ENCODE measurements around the gene CYP19A1. TPM values are rescaled to one million over a fixed set of nuclear protein-coding genes. Genes with fewer than 3 reads are reported as not detected.
A peak's percentile ranks its signal among the peaks of the same experiment; 100 is the strongest.

CYP19A1 gene
- total and polyA plus RNA-seq, 9 of the 15 experiments (the other 6 are each of a cell fraction or from before 2014, with no cell fraction given): 0.16 to 0.63 (median 0.47) TPM; not detected in 3

DNA sequence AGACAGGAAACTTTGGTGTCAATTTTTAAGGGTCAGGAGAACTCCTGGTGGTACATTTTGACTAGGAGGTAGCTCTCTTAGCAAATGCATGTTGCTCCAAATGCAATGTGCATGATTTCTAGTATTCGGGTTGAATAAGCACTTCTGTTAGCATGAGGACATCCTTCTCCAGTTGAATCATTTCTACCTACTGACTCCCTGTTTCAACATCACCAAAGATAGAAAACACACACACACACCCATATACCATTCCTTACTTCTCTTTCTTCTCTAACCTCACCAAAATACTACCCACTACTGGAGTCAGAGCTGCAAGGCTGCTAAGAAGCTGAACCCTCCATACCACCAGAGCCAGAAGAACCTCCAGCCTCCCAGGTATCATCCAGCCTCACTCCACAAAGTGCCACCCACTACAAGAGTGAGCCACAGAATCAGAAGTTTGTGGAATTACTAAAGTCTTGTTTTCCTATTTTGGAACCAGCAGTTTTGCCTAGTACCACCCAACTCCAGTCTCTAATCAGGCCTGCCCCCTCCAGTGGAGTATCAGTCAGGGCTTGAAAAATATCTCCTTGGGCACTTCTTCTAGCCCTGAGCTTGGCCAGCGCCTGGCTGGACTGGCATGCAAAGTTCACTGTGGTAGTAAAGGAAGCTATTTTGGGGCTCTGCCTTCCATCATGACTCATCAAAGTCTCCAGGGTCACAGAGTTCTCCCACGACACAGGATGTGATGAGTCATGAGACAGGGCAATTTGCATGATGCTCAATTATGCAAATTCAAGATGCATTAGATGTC lies 110.3 kb downstream of the CYP19A1 start (continued):
- TF ChIP-seq, protein P1, sequence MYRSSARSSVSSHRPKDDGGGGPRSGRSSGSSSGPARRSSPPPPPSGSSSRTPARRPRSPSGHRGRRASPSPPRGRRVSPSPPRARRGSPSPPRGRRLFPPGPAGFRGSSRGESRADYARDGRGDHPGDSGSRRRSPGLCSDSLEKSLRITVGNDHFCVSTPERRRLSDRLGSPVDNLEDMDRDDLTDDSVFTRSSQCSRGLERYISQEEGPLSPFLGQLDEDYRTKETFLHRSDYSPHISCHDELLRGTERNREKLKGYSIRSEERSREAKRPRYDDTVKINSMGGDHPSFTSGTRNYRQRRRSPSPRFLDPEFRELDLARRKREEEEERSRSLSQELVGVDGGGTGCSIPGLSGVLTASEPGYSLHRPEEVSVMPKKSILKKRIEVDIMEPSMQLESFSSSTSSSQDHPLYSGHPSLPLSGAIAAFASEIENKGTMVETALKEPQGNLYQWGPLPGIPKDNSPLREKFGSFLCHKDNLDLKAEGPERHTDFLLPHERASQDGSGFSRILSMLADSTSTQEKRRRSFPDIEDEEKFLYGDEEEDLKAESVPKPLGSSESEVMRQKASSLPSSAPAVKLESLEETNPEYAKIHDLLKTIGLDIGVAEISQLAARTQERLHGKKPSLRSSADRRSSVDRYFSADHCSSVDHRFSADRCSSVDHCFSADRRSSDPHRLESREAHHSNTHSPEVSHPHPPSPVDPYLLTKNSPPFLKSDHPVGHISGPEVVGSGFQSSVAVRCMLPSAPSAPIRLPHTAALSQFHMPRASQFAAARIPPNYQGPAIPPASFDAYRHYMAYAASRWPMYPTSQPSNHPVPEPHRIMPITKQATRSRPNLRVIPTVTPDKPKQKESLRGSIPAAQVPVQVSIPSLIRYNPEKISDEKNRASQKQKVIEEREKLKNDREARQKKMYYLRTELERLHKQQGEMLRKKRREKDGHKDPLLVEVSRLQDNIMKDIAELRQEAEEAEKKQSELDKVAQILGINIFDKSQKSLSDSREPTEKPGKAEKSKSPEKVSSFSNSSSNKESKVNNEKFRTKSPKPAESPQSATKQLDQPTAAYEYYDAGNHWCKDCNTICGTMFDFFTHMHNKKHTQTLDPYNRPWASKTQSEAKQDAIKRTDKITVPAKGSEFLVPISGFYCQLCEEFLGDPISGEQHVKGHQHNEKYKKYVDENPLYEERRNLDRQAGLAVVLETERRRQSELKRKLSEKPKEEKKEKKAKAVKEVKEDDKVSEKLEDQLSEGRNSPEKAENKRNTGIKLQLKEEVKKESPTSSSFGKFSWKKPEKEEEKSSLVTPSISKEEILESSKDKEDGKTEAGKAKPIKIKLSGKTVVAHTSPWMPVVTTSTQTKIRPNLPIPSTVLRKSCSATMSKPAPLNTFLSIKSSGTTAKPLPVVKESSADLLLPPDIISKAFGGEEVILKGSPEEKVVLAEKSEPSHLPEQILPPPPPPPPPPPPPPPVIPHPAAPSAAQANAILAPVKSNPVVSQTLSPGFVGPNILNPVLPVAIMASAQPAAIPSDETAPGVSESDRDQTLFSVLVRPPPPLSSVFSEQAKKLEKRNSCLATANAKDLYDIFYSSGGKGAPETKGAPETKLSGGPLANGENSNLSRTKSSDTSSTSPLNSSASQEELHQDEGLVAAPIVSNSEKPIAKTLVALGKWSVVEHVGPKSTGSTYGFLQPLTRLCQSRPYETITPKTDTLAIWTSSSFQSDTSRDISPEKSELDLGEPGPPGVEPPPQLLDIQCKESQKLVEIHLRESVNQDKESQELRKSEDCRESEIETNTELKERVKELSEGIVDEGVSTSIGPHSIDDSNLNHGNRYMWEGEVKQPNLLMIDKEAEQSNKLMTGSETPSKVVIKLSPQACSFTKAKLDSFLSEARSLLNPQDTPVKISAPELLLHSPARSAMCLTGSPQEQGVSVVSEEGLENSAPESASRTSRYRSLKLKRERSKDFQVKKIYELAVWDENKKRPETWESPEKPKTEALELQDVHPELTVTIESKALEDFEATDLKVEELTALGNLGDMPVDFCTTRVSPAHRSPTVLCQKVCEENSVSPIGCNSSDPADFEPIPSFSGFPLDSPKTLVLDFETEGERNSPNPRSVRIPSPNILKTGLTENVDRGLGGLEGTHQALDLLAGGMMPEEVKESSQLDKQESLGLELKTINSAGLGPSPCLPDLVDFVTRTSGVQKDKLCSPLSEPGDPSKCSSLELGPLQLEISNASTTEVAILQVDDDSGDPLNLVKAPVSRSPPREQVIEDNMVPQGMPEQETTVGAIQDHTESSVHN (IDR thresholded peaks at IDR 0.05; ENCODE audit: borderline replicate concordance in 1 of 2, low read depth in 1 of 2): peak in 1 of 2 experiments; percentile 75; a peak in 2 of 4 replicates
- no peak for TF ChIP-seq CBX5 (IDR thresholded peaks at IDR 0.05; ENCODE audit: borderline replicate concordance, low read depth)

Measured in K562 (cell line).